Bronchial epithelial cell (primary cell): ENCODE results near the gene ACSF2. TPM values are rescaled to one million over a fixed set of nuclear protein-coding genes. Genes with fewer than 3 reads are reported as not detected.
"Not testable (repeated sequence)": the region's sequence is repeated elsewhere in the genome, so short reads cannot be mapped to it uniquely, and the experiment has no call there.

ENCODE experiments used
- DNase-seq: peaks from one replicate; pipeline ENCODE4 v3.0.0-alpha.2; 2010; ENCODE audit warnings: low read depth
- FAIRE-seq: peaks from 2 replicates; lab custom pipeline; 2011; peaks lifted over from hg19 to GRCh38; lab: Jason Lieb, UNC
- H3K27me3 ChIP-seq: 2 replicates; pipeline ENCODE4 v1.5.1; 2011; ENCODE audit warnings: low read length; ENCODE audit not compliant: control insufficient read depth, insufficient read depth
- H3K36me3 ChIP-seq: 2 replicates; pipeline ENCODE4 v1.5.1; 2011; ENCODE audit warnings: low read length; ENCODE audit not compliant: control insufficient read depth, insufficient read depth
- H3K4me3 ChIP-seq: 2 replicates; pipeline ENCODE4 v1.5.1; 2011; ENCODE audit warnings: mild to moderate bottlenecking, low read depth, low read length, control low read depth
- total RNA-seq: library from RNA; depleted of rRNA; stranded (reverse); fragments of >200 nt; gene quantifications from 2 replicates; pipeline ENCODE4 v1.2.1, GENCODE V29; 2014
- TF ChIP-seq, protein P1 (sequence below): IDR thresholded peaks from 2 replicates; pipeline ENCODE4 v1.5.1; 2011; ENCODE audit warnings: mild to moderate bottlenecking, moderate library complexity, low read length, control low read depth, inconsistent platforms; ENCODE audit not compliant: insufficient read depth, severe bottlenecking

The ACSF2 gene
- total RNA-seq, 1 donor from 2014 or later, result 14.7 TPM

DNA sequence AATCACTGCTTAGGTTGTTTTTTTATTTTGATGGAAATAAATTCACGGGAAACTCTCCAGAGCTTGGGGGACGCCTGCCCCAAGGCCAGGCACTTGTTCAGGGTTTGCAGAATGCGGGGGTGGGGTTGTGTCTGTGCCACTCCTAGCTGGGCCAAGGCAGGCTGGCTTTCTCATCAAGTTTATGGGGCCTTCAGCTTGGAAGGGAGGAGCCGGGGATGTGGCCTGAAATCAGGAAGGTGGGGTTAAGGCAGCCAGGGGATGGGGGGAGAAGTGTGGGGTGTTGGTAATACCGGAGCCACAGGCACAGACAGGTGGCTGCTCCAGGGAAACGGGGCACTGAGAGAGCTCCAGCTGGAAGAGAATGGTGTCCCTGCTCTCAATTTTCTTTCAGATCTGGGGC lies 44.4 kb downstream of the ACSF2 start:
- Histone ChIP-seq H3K36me3 (no peaks in the 10 kb centered on the region), H3K27me3 (peaks cover 8% of the 10 kb centered on the region), H3K4me3 (no peak overlapping the region)
- DNase-seq, result no peak
- TF ChIP-seq, protein P1, sequence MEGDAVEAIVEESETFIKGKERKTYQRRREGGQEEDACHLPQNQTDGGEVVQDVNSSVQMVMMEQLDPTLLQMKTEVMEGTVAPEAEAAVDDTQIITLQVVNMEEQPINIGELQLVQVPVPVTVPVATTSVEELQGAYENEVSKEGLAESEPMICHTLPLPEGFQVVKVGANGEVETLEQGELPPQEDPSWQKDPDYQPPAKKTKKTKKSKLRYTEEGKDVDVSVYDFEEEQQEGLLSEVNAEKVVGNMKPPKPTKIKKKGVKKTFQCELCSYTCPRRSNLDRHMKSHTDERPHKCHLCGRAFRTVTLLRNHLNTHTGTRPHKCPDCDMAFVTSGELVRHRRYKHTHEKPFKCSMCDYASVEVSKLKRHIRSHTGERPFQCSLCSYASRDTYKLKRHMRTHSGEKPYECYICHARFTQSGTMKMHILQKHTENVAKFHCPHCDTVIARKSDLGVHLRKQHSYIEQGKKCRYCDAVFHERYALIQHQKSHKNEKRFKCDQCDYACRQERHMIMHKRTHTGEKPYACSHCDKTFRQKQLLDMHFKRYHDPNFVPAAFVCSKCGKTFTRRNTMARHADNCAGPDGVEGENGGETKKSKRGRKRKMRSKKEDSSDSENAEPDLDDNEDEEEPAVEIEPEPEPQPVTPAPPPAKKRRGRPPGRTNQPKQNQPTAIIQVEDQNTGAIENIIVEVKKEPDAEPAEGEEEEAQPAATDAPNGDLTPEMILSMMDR, result no peak
- FAIRE-seq, result no peak

DNA sequence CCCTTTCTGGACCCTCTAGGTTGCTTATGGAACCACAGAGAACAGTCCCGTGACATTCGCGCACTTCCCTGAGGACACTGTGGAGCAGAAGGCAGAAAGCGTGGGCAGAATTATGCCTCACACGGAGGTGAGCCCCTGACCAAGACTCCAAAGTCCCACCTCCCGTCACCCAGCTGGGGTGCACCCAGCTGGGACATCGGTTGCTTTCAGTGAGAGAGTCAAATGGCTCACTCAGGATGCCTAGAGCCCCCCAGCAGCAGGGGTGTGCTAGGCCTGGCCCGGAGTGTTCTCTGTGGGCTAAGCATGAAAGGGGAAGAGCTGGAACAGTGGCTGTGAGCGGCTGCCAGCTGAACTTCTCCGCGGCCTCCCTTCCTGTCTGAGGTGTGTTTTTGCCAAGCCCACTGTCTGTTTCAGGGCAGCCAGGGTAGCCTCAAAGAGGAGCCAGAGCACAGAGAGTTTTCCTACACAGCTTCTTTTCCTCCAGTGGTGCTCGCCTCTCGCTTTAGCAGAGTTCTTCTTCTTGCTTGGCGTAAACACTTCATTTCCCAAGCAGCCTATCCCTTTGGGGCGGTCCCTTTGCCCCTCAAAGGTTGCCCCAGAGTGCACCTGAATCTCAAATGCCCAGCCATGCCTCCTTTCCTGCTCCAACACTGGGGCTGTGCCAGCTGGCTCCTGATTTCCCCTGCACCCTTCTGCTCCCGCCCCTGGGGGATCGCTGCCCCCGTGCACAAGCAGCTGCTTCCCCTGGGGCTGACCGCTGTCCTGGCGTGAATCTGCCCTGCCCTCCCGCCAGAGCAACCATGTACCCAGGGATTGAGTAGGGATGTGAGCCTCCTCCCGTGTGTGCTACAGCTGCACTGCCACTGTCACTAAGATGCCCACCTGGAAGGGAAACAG lies 45.2 kb downstream of the ACSF2 start:
- Histone ChIP-seq H3K27me3 (peaks cover 8% of the 10 kb centered on the region), H3K4me3 (no peak overlapping the region), H3K36me3 (no peaks in the 10 kb centered on the region)
- TF ChIP-seq, protein P1, result no peak
- DNase-seq (no peak), FAIRE-seq (no peak)

DNA sequence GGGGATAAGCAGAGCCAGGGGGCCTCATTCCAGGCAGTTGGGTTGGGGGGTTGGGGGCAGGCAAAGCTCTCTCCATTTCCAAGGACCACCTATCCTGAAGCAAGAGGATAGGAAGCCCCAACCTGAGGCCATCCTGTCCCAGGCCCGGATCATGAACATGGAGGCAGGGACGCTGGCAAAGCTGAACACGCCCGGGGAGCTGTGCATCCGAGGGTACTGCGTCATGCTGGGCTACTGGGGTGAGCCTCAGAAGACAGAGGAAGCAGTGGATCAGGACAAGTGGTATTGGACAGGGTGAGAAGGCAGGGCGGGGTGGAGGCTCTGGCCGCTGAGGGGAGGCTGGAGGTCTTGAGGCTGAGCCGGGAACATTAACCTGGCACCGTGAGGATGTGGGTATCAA lies 46.3 kb downstream of the ACSF2 start:
- Histone ChIP-seq H3K4me3 (no peak overlapping the region), H3K27me3 (peaks cover 8% of the 10 kb centered on the region), H3K36me3 (no peaks in the 10 kb centered on the region)
- FAIRE-seq, result no peak
- no peak for DNase-seq
- TF ChIP-seq, protein P1, result no peak

DNA sequence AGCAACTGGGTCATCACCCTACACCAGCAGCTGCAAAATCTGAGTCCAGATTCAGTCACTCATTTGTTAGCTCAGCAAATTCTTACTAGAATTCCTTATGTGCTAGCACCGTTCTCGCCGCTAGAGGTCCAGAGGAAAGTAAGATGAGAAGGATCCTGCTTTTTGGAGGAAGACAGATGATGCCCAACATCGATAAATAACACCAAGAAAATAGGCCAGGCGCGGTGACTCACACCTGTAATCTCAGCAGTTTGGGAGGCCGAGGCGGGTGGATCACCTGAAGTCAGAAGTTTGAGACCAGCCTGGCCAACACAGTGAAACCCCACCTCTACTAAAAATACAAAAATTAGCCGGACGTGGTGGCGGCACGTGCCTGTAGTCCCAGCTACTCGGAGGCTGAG lies 46.7 kb downstream of the ACSF2 start:
- DNase-seq, FAIRE-seq, H3K36me3 ChIP-seq, H3K27me3 ChIP-seq, H3K4me3 ChIP-seq: not testable (repeated sequence)
- TF ChIP-seq, protein P1, result peak; percentile 5

DNA sequence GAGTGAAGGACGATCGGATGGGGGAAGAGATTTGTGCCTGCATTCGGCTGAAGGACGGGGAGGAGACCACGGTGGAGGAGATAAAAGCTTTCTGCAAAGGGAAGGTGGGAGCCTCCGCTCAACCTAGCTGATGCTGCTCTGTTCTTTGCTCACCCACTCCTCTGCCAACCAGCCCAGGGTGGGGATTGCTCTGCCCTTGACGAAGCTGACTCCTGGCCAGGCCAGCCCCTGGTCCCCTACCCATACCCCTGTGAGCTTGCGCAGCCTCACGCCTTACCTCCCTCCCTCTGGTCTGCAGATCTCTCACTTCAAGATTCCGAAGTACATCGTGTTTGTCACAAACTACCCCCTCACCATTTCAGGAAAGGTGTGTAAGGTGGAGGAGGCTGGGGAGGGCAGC lies 47.9 kb downstream of the ACSF2 start:
- DNase-seq (no peak), FAIRE-seq (no peak)
- no peaks in the 10 kb centered on the region for H3K36me3 ChIP-seq
- H3K27me3 ChIP-seq, result no peaks in the 10 kb centered on the region
- TF ChIP-seq, protein P1, result no peak
- H3K4me3 ChIP-seq, result no peak overlapping the region

DNA sequence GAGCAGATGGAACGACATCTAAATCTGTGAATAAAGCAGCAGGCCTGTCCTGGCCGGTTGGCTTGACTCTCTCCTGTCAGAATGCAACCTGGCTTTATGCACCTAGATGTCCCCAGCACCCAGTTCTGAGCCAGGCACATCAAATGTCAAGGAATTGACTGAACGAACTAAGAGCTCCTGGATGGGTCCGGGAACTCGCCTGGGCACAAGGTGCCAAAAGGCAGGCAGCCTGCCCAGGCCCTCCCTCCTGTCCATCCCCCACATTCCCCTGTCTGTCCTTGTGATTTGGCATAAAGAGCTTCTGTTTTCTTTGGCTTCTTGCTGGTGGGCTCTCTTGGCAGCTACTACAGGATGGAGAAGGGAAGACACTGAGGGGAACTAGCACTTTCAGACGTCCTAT lies 48.5 kb downstream of the ACSF2 start:
- TF ChIP-seq, protein P1, result no peak
- DNase-seq (no peak), FAIRE-seq (no peak)
- Histone ChIP-seq H3K27me3 (no peaks in the 10 kb centered on the region), H3K36me3 (no peaks in the 10 kb centered on the region), H3K4me3 (no peak overlapping the region)
